22Rv1 (cell line): ENCODE measurements around the gene NIPSNAP3A.

Experiments used
- CTCF ChIP-seq: fragments of 450-650 bp; IDR thresholded peaks from 2 replicates; pipeline ENCODE4 v1.5.1; 2017; ENCODE audit warnings: mild to moderate bottlenecking
- ZFX ChIP-seq: fragments of 450-650 bp; IDR thresholded peaks from 2 replicates; pipeline ENCODE4 v1.6.1; 2017; ENCODE audit warnings: antibody characterized with exemption, borderline replicate concordance

GRCh38 chr9:104787306-104788015, 40.0 kb downstream of the NIPSNAP3A start:
- TF ChIP-seq CTCF = no peak
- TF ChIP-seq ZFX = no peak
